HG03520 (cell line): Measurements from ENCODE around the gene NUP37.
"Not testable (repeated sequence)": the region's sequence is repeated elsewhere in the genome, so short reads cannot be mapped to it uniquely, and the experiment has no call there.

Experiments
- ATAC-seq: cut with Tn5 transposase; IDR thresholded peaks from one replicate; pipeline ENCODE4 v1.9.1; 2021; ENCODE audit warnings: mild to moderate bottlenecking, moderate library complexity; ENCODE audit not compliant: unreplicated experiment

NUP37 gene

GRCh38 chr12:102119674-102120563 is at the start of gene NUP37, which contains the start of gene PARPBP:
NUP37 (minus strand) TSS chr12:102120114; CDS start chr12:102118518, 1,596 bp downstream.
PARPBP (plus strand) TSS chr12:102120183; CDS start chr12:102123889, 3,706 bp downstream.
- peak; percentile 97 for ATAC-seq

- peak; percentile 72 for ATAC-seq
Observed at GRCh38 chr12:102167821-102168604, 48.1 kb upstream of the NUP37 start.

- ATAC-seq: no peak
Observed at GRCh38 chr12:102163383-102163782, 43.5 kb upstream of the NUP37 start.

GRCh38 chr12:102155206-102155605 is 35.3 kb upstream of the NUP37 start:
- ATAC-seq: not testable (repeated sequence)

GRCh38 chr12:102147062-102147587 is 27.2 kb upstream of the NUP37 start:
- ATAC-seq: not testable (repeated sequence)

GRCh38 chr12:102144221-102144620 is 24.3 kb upstream of the NUP37 start:
- no peak for ATAC-seq

- not testable (repeated sequence) for ATAC-seq
Observed at GRCh38 chr12:102142866-102143373, 23.0 kb upstream of the NUP37 start.

GRCh38 chr12:102137619-102138018 is 17.7 kb upstream of the NUP37 start:
- ATAC-seq: not testable (repeated sequence)

- not testable (repeated sequence) for ATAC-seq
Observed at GRCh38 chr12:102131442-102131841, 11.5 kb upstream of the NUP37 start.

GRCh38 chr12:102130720-102131119 is 10.8 kb upstream of the NUP37 start:
- not testable (repeated sequence) for ATAC-seq

GRCh38 chr12:102121328-102121727 is 1.4 kb upstream of the NUP37 start:
- ATAC-seq: not testable (repeated sequence)

- no peak for ATAC-seq
Observed at GRCh38 chr12:102120886-102121285, 972 bp upstream of the NUP37 start.

GRCh38 chr12:102120564-102120873 is 605 bp upstream of the NUP37 start:
- no peak for ATAC-seq

GRCh38 chr12:102118874-102119273 is 1.0 kb downstream of the NUP37 start:
- no peak for ATAC-seq

GRCh38 chr12:102116392-102116791 is 3.5 kb downstream of the NUP37 start:
- no peak for ATAC-seq

GRCh38 chr12:102114212-102114611 is 5.7 kb downstream of the NUP37 start:
- no peak for ATAC-seq

GRCh38 chr12:102110782-102111181 is 9.1 kb downstream of the NUP37 start:
- no peak for ATAC-seq

GRCh38 chr12:102107970-102108369 is 11.9 kb downstream of the NUP37 start:
- ATAC-seq: no peak

GRCh38 chr12:102106905-102107304 is 13.0 kb downstream of the NUP37 start:
- no peak for ATAC-seq

GRCh38 chr12:102096855-102097254 is 23.1 kb downstream of the NUP37 start:
- ATAC-seq: no peak

- peak; percentile 55 for ATAC-seq
Observed at GRCh38 chr12:102095677-102096263, 24.1 kb downstream of the NUP37 start.
